ENCODE results near the gene HSD17B2. TPM values are rescaled to one million over a fixed set of nuclear protein-coding genes. Genes with fewer than 3 reads are reported as not detected.

HSD17B2 gene
- polyA plus RNA-seq, 1 of the 3 experiments (the other 2 are of a cell fraction), result not detected

DNA sequence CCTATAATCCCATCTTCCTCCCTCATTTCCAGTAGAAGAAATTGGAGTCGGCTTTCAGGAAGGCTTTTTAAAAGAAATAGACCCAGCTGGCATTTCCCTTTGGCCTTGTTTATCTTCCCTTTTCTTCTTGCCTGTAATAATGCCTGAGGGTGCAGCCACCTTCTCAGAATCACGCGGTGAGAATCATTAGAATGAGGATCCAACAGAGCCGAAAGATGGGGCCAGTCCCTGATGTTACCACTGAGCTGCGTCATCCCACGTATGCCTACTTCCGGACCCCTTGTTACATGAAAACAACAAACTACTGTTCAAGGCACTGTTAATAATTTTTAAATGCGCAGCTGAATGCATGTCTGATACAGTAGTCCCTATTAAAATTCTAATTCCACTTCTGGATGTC lies 47.9 kb upstream of the HSD17B2 start (continued):
- TF ChIP-seq, protein P1, sequence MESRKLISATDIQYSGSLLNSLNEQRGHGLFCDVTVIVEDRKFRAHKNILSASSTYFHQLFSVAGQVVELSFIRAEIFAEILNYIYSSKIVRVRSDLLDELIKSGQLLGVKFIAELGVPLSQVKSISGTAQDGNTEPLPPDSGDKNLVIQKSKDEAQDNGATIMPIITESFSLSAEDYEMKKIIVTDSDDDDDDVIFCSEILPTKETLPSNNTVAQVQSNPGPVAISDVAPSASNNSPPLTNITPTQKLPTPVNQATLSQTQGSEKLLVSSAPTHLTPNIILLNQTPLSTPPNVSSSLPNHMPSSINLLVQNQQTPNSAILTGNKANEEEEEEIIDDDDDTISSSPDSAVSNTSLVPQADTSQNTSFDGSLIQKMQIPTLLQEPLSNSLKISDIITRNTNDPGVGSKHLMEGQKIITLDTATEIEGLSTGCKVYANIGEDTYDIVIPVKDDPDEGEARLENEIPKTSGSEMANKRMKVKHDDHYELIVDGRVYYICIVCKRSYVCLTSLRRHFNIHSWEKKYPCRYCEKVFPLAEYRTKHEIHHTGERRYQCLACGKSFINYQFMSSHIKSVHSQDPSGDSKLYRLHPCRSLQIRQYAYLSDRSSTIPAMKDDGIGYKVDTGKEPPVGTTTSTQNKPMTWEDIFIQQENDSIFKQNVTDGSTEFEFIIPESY (IDR thresholded peaks at IDR 0.05; ENCODE audit: borderline replicate concordance, low read depth), result no peak
- no peak for TF ChIP-seq JUND (IDR thresholded peaks at IDR 0.05)
- TF ChIP-seq EP300 (IDR thresholded peaks at IDR 0.05; ENCODE audit: borderline replicate concordance in 1 of 2, low read depth in 1 of 2, low read length in 1 of 2), result no peak

DNA sequence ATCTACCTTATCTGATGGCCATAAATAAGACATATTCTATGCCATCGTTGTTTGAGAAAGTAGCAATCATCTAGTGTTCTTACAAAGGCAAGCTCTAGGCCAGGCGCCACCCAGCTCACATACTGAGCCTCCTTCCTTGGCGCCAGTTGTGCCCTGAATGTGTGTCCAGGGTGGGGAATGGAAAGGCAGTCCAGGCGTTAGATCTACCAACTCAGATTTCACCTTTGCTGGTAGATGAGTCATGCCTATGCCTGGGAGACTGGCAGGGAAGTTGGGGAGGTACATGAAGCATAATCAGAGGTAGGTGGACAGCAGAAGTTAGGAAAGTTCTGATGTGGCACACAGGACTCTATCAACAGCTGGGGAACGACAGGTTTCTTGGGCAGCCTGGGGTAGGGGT lies 47.3 kb upstream of the HSD17B2 start:
- CTCF ChIA-PET, result no interaction called here
- no peak overlapping the region for H3K4me2 ChIP-seq
- H3K4me1 ChIP-seq (ENCODE audit: control insufficient read depth in 1 of 2, insufficient read depth in 2 of 2, low read depth in 1 of 2, low read length in 1 of 2), result no peaks in the 10 kb centered on the region
- 6% methylated on average over 5 of the region's 5 CpGs for WGBS (ENCODE audit: low lambda C conversion rate)
- H3K9me2 ChIP-seq, result no peaks in the 10 kb centered on the region
- no peaks in the 10 kb centered on the region for H3K9me3 ChIP-seq
- TF ChIP-seq, protein P2, sequence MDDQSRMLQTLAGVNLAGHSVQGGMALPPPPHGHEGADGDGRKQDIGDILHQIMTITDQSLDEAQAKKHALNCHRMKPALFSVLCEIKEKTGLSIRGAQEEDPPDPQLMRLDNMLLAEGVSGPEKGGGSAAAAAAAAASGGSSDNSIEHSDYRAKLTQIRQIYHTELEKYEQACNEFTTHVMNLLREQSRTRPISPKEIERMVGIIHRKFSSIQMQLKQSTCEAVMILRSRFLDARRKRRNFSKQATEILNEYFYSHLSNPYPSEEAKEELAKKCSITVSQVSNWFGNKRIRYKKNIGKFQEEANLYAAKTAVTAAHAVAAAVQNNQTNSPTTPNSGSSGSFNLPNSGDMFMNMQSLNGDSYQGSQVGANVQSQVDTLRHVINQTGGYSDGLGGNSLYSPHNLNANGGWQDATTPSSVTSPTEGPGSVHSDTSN (IDR thresholded peaks at IDR 0.05), result no peak
- TF ChIP-seq SMC3 (IDR thresholded peaks at IDR 0.05; ENCODE audit: low read depth, low read length), result no peak
- TF ChIP-seq, protein P3, sequence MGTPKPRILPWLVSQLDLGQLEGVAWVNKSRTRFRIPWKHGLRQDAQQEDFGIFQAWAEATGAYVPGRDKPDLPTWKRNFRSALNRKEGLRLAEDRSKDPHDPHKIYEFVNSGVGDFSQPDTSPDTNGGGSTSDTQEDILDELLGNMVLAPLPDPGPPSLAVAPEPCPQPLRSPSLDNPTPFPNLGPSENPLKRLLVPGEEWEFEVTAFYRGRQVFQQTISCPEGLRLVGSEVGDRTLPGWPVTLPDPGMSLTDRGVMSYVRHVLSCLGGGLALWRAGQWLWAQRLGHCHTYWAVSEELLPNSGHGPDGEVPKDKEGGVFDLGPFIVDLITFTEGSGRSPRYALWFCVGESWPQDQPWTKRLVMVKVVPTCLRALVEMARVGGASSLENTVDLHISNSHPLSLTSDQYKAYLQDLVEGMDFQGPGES (IDR thresholded peaks at IDR 0.05; ENCODE audit: low read depth, low read length), result no peak
- no peak for TF ChIP-seq YY1 (IDR thresholded peaks at IDR 0.05; ENCODE audit: low read depth)
- TF ChIP-seq NFIC (IDR thresholded peaks at IDR 0.05; ENCODE audit: borderline replicate concordance), result no peak
- TF ChIP-seq GATA2 (CRISPR knock-in tag; IDR thresholded peaks at IDR 0.05), result no peak
- no peak for TF ChIP-seq FOXM1 (IDR thresholded peaks at IDR 0.05; ENCODE audit: low read depth)
- TF ChIP-seq, protein P1 (IDR thresholded peaks at IDR 0.05; ENCODE audit: borderline replicate concordance, low read depth), result no peak
- TF ChIP-seq RCOR1 (IDR thresholded peaks at IDR 0.05; ENCODE audit: low read length), result no peak
- no peak for TF ChIP-seq RAD21 (IDR thresholded peaks at IDR 0.05; ENCODE audit: low read length)
- TF ChIP-seq TCF12 (IDR thresholded peaks at IDR 0.05), result no peak
- TF ChIP-seq FOXJ3 (CRISPR knock-in tag; IDR thresholded peaks at IDR 0.05), result no peak
- no peak for TF ChIP-seq TAF1 (IDR thresholded peaks at IDR 0.05; ENCODE audit: borderline replicate concordance, low read depth, low read length)
- no peak for TF ChIP-seq TEAD4 (IDR thresholded peaks at IDR 0.05; ENCODE audit: borderline replicate concordance, insufficient read depth)
- TF ChIP-seq, protein P4, sequence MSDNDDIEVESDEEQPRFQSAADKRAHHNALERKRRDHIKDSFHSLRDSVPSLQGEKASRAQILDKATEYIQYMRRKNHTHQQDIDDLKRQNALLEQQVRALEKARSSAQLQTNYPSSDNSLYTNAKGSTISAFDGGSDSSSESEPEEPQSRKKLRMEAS (IDR thresholded peaks at IDR 0.05; ENCODE audit: low read depth), result no peak
- TF ChIP-seq NRF1 (IDR thresholded peaks at IDR 0.05; ENCODE audit: low read depth, low read length), result no peak
- DNase-seq, result no peak
- H4K20me1 ChIP-seq (ENCODE audit: insufficient read depth), result no peaks in the 10 kb centered on the region
- no peak overlapping the region for H3K4me3 ChIP-seq (ENCODE audit: low read depth in 2 of 2, low read length in 1 of 2)
- peaks cover 13% of the 10 kb centered on the region; the same call in 1 of the 2 replicates for H3K27me3 ChIP-seq (ENCODE audit: insufficient read depth)
- H3K9ac ChIP-seq, result no peak overlapping the region
- H3F3A ChIP-seq (replicated peaks; ENCODE audit: insufficient read depth), result no peaks in the 10 kb centered on the region
- H2AFZ ChIP-seq (ENCODE audit: low read depth), result no peak overlapping the region
- no peaks in the 10 kb centered on the region for H3K79me2 ChIP-seq (ENCODE audit: insufficient read depth)
- no peak overlapping the region for H3K27ac ChIP-seq (ENCODE audit: low read depth in 2 of 2, low read length in 1 of 2)
- POLR2A ChIA-PET, result no interaction called here
- no peaks in the 10 kb centered on the region for H3K36me3 ChIP-seq (replicated peaks in 1 of 2; ENCODE audit: control insufficient read depth in 1 of 2, insufficient read depth in 2 of 2, low read length in 1 of 2)

Data from SK-N-SH (cell line).